ENCODE measurements around the gene MAPK1IP1L.

Gene MAPK1IP1L

DNA sequence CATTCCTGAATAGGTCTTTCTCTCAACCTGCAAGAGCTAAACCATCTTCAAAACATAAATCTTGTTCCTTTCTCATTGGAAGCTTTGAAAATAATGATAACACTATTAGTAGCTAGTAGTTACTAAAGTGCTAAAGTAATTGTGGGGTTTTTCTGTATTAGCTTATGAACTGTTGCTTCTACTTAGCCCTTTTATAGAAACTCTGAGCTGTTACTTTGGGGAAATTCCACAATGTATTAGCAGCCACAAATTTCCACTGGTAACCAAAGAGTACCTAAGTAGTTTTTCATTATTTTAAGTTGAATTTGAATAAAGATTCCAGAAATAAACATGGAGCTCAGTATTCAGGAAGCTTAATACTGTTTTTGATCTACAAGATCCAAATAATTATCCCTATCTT lies 6.4 kb upstream of the MAPK1IP1L start:
- Histone ChIP-seq H3K4me3 (ENCODE audit: low read length) (no peak overlapping the region), H3K27ac (ENCODE audit: low read length) (no peak overlapping the region), H4K20me1 (ENCODE audit: insufficient read depth, low read length) (no peaks in the 10 kb centered on the region), H3K4me2 (ENCODE audit: low read depth, low read length) (no peak overlapping the region), H3K36me3 (replicated peaks; ENCODE audit: insufficient read depth, low read length) (no peaks in the 10 kb centered on the region), H3K79me2 (ENCODE audit: low read length) (no peaks in the 10 kb centered on the region), H2AFZ (ENCODE audit: low read length) (no peak overlapping the region), H3F3A (ENCODE audit: insufficient read depth, low read length) (peaks cover 5% of the 10 kb centered on the region; the same call in 1 of the 2 replicates), H3K9me3 (replicated peaks; ENCODE audit: insufficient read depth, low read length) (no peaks in the 10 kb centered on the region), H3K9me2 (replicated peaks; ENCODE audit: insufficient read depth, low read length) (no peaks in the 10 kb centered on the region), H3K27me3 (replicated peaks; ENCODE audit: insufficient read depth, low read length) (no peaks in the 10 kb centered on the region), H3K4me1 (ENCODE audit: low read length) (no peaks in the 10 kb centered on the region), H3K9ac (ENCODE audit: low read length) (no peak overlapping the region)
- TF ChIP-seq EZH2phosphoT487 (IDR thresholded peaks at IDR 0.05; ENCODE audit: low read length), result no peak
- TF ChIP-seq EZH2 (optimal IDR thresholded peaks at IDR 0.05; ENCODE audit: low read depth, low read length), result no peak
- TF ChIP-seq, protein P1, sequence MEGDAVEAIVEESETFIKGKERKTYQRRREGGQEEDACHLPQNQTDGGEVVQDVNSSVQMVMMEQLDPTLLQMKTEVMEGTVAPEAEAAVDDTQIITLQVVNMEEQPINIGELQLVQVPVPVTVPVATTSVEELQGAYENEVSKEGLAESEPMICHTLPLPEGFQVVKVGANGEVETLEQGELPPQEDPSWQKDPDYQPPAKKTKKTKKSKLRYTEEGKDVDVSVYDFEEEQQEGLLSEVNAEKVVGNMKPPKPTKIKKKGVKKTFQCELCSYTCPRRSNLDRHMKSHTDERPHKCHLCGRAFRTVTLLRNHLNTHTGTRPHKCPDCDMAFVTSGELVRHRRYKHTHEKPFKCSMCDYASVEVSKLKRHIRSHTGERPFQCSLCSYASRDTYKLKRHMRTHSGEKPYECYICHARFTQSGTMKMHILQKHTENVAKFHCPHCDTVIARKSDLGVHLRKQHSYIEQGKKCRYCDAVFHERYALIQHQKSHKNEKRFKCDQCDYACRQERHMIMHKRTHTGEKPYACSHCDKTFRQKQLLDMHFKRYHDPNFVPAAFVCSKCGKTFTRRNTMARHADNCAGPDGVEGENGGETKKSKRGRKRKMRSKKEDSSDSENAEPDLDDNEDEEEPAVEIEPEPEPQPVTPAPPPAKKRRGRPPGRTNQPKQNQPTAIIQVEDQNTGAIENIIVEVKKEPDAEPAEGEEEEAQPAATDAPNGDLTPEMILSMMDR (IDR thresholded peaks at IDR 0.05; ENCODE audit: low read length), result no peak
- DNase-seq, result no peak

DNA sequence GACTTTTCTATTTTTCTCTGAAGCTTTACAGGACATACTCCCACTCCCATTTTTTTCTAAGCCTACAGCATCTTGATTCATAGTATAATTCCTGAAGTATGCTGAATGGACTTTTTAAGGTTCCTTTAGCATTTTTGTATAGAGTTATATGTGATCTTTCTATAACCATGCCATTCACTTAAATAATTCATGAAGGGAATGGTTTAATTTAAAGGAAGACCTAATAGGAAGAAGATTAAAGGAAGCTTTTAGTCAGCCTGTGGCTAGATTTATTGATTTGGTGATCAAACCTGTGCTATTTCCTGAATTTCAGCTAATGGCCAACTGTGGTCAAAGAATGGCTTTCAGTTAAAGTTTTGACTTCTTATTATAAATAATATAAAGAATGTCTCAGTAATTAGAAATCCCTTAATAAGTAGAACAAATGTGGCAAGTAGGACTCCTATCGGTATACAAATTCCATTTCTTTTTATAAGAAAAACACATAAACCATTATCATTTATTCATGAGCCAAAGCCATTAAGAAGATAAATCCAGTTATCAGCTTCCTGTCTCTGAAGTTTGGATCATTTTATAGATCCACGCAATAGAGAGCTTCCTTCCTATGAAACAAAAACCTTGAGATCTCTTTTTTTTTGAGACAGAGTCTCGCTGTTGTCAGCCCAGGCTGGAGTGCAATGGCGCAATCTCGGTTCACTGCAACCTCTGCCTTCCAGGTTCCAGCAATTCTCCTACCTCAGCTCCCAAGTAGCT lies 4.0 kb upstream of the MAPK1IP1L start:
- peaks cover 11% of the 10 kb centered on the region for H3F3A ChIP-seq (ENCODE audit: insufficient read depth, low read length)
- no peak overlapping the region for H3K9ac ChIP-seq (ENCODE audit: low read length)
- no peak overlapping the region for H3K27ac ChIP-seq (ENCODE audit: low read length)
- no peaks in the 10 kb centered on the region for H3K9me3 ChIP-seq (replicated peaks; ENCODE audit: insufficient read depth, low read length)
- DNase-seq, result no peak
- H4K20me1 ChIP-seq (ENCODE audit: insufficient read depth, low read length), result no peaks in the 10 kb centered on the region
- H3K4me2 ChIP-seq (ENCODE audit: low read depth, low read length), result no peak overlapping the region
- H3K9me2 ChIP-seq (replicated peaks; ENCODE audit: insufficient read depth, low read length), result no peaks in the 10 kb centered on the region
- H3K79me2 ChIP-seq (ENCODE audit: low read length), result peaks cover 3% of the 10 kb centered on the region
- no peaks in the 10 kb centered on the region for H3K27me3 ChIP-seq (replicated peaks; ENCODE audit: insufficient read depth, low read length)
- H2AFZ ChIP-seq (ENCODE audit: low read length), result no peak overlapping the region
- no peaks in the 10 kb centered on the region for H3K4me1 ChIP-seq (ENCODE audit: low read length)
- no peak for TF ChIP-seq EZH2phosphoT487 (IDR thresholded peaks at IDR 0.05; ENCODE audit: low read length)
- TF ChIP-seq EZH2 (optimal IDR thresholded peaks at IDR 0.05; ENCODE audit: low read depth, low read length), result no peak
- TF ChIP-seq, protein P1 (IDR thresholded peaks at IDR 0.05; ENCODE audit: low read length), result no peak
- H3K4me3 ChIP-seq (ENCODE audit: low read length), result no peak overlapping the region
- no peaks in the 10 kb centered on the region for H3K36me3 ChIP-seq (replicated peaks; ENCODE audit: insufficient read depth, low read length)

DNA sequence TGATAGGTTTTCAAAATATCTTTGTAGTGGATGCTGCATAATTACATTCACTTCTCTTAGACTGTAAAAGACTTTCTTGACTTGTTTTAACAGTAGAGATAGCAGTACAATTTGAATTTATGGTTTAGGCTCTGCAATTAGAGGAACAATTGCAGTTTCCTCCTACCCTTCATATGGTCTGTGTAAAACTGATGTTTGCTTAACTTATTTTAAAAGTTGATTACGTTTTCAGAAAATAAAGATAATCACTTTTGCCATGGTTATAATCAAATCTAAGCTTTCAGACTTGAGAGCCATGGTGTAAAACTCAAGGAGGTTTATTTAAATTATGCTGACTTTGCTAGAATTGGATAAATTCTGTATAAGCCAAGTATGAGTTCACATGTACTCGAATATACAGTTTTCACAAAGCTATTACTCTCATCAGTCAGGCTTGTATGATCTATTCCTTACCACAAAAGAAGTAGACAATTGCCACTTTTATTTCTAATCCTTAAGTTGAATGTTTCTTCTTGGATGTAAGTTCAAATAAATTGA lies 2.5 kb upstream of the MAPK1IP1L start:
- H3K27me3 ChIP-seq (replicated peaks; ENCODE audit: insufficient read depth, low read length), result no peaks in the 10 kb centered on the region
- DNase-seq, result no peak
- no peak overlapping the region for H3K4me3 ChIP-seq (ENCODE audit: low read length)
- no peaks in the 10 kb centered on the region for H3K9me3 ChIP-seq (replicated peaks; ENCODE audit: insufficient read depth, low read length)
- peaks cover 14% of the 10 kb centered on the region for H3F3A ChIP-seq (ENCODE audit: insufficient read depth, low read length)
- no peaks in the 10 kb centered on the region for H3K9me2 ChIP-seq (replicated peaks; ENCODE audit: insufficient read depth, low read length)
- H3K9ac ChIP-seq (ENCODE audit: low read length), result no peak overlapping the region
- H2AFZ ChIP-seq (ENCODE audit: low read length), result no peak overlapping the region
- peaks cover 17% of the 10 kb centered on the region for H3K79me2 ChIP-seq (ENCODE audit: low read length)
- H3K36me3 ChIP-seq (replicated peaks; ENCODE audit: insufficient read depth, low read length), result no peaks in the 10 kb centered on the region
- no peak for TF ChIP-seq EZH2 (optimal IDR thresholded peaks at IDR 0.05; ENCODE audit: low read depth, low read length)
- no peak for TF ChIP-seq EZH2phosphoT487 (IDR thresholded peaks at IDR 0.05; ENCODE audit: low read length)
- TF ChIP-seq, protein P1 (IDR thresholded peaks at IDR 0.05; ENCODE audit: low read length), result no peak
- H4K20me1 ChIP-seq (ENCODE audit: insufficient read depth, low read length), result no peaks in the 10 kb centered on the region
- no peak overlapping the region for H3K27ac ChIP-seq (ENCODE audit: low read length)
- H3K4me2 ChIP-seq (ENCODE audit: low read depth, low read length), result no peak overlapping the region
- H3K4me1 ChIP-seq (ENCODE audit: low read length), result no peaks in the 10 kb centered on the region

Data from MM.1S (cell line).